OCI-M1 (cell line): ENCODE results near the gene CHAT.

Experiments
- DNase-seq: peaks from one replicate; lab custom pipeline; 2025; lab: John Stamatoyannopoulos, UW

Gene CHAT

DNA sequence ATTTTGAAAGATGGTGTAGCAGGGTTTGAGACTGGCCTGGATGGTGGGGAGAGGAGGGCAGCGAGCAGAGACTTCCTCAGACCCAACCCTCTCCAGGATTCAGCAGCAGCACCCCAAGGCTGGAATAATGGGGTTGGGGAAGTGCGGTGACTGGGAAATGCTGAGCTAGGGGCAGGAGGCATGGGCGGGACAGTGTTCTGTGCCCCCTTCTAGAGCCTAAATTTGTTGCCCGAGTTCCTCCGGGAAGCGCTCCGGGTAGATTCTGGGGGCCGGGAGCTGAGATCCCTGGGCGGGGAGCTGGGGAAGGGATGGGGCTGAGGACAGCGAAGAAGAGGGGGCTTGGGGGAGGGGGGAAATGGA is at the start of gene CHAT:
Gene CHAT, plus strand, starts transcription at position 156 of the 360 bp plus-strand sequence. Its CDS starts 153 bp downstream, at position 309.
- no peak for DNase-seq

DNA sequence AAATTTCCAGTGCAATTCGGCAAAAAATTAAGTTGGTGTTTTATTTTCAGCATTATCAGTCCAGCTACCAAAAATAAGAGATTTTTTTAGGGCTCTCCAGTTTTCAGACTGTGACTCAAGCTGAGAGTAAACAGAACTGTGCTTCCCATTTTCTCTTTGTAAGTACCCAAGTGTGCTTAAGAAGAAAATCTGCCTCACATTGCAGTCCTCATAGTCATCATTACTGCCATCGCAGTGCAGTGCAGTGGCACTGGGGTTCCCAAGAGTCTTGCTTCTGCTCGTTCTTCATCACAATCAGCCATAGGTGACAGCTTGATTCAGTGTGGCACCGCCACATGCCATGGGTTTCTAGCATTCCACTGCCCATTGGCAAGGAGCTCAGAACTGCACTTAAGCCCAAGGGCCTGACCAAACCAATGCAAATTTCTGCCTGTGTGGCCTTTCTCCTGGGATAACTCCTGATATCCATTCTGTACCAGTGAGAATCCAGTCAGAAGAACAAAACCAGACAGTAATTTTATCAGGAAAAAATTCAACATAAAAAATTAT is 49.3 kb upstream of the CHAT start:
- DNase-seq, result no peak

DNA sequence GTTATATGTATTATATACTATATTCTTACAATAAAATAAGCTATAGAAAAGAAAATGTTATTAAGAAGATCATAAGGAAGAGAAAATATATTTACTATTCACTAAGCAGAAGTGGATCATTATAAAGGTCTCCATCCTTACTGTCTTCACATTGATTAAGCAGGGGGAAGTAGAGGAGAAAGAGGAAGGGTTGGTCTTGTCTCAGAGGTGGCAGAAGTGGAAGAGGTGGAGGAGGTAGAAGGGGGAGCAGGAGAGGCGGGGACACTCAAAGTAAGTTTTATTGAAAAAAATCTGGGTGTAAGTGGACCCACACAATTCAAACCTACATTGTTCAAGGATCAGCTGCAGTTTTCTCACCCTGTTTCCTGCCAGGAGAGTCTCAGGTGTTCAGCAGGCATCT is 46.0 kb upstream of the CHAT start:
- no peak for DNase-seq

DNA sequence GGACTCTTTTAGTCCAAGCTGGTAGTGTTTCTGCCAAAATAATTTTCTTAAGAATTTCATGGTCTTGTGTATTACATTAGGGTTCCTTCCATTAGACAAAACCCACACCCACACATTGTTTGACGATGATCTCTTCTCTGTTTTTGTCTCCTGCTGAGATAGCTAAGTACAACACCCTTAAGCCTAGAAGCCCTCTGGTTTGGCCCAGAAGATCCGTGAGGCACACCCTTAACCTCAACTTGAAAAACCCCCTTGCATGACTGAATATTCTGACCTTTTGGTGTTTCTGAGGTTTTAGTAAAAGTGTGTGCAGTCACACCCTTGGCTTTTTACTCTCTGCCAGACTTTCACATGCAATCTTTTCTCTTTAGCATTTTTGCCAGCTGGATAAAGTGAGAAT is 45.6 kb upstream of the CHAT start:
- no peak for DNase-seq

DNA sequence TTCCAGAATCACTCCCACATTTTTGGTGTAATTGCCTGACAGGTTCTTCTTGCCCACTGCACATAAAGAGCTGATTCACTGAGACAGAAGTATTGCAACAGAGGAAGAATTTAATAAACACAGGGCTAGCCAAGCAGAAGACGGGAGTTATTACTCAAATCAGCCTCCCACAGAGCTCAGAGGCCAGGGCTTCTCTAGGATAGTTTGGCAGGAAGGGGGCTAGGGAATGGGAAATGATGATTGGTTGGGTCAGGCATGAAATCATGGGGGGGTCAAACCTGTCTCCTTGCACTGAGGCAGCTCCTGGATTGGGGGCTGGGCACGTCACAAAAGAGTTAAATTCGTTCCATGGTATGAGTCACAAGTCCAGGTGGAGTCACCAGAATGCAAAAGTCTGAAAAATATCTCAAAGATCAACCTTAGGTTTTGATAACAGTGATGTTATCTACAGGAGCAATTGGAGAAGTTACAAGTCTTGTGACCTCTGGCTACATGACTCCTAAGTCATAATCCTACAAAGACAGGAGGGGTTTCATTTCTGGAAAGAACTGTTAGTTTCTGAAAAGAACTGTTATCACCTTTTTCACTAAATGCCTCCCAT is 44.7 kb upstream of the CHAT start:
- DNase-seq, result no peak

DNA sequence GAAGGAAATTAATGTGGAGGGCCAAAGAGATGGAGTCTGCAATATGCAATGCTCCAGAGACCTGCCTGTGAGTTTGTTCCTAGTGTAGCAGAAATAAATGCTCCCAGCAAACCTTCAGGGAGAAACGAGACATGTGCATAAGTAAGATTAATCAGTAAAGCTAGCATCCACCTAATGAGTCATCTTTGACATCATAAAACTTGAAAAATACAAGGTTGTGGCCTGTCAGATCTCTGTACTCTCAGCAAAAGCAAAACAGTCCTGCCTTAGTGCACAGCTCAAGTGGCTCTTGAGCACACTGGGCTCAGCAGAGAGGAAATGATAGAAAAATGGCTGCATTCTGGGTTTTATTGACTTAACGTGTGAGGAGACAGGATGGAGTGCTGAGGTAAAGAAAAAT is 42.4 kb upstream of the CHAT start:
- no peak for DNase-seq

DNA sequence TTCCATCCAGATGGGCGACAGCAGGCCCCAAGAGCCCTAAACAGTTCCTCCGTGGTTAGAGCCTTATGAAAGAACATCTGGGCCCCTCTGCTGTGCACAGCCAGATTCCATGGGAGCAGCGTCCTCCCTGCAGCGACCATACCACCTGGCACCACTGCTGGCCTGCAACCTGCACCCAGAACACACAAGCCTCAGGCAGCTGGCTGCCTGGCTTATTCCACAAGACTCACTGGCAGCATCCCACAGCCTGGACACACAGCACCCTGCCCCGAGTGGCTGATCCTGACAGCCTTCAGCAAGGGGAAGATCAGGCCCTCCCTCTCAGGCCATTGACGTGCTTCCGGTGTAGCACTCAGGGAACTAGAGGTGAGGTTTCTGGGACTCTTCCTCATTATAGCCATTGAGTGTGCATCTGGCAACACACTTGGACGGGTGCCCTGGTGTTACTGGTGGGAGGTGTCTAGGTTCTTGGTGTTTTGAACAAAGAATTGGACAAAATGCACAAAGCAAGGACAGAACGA is 41.2 kb upstream of the CHAT start:
- DNase-seq, result no peak

DNA sequence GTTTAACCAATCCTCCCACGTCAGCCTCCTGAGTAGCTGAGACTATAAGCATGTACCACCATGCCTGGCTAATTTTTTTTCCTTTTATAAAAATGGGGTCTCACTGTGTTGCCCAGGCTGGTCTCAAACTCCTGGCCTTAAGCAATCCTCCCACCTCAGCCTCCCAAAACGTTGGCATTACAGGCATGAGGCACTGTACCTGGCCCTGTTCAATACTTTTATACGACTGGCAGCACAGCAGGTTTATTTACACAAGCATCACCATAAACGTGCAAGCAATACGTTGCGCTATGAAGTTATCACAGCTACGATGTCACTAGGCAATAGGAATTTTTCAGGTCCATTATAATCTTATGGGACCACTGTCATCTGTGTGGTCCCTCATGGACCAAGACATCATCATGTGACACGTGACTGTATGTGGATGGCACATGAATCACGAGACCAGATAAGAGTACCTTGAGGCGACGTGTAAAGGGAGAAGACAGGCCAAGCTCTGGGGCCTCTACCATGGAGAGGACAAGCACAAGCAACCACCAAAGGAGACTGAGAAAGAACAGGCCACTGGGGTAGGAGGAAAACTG is 38.3 kb upstream of the CHAT start:
- no peak for DNase-seq

DNA sequence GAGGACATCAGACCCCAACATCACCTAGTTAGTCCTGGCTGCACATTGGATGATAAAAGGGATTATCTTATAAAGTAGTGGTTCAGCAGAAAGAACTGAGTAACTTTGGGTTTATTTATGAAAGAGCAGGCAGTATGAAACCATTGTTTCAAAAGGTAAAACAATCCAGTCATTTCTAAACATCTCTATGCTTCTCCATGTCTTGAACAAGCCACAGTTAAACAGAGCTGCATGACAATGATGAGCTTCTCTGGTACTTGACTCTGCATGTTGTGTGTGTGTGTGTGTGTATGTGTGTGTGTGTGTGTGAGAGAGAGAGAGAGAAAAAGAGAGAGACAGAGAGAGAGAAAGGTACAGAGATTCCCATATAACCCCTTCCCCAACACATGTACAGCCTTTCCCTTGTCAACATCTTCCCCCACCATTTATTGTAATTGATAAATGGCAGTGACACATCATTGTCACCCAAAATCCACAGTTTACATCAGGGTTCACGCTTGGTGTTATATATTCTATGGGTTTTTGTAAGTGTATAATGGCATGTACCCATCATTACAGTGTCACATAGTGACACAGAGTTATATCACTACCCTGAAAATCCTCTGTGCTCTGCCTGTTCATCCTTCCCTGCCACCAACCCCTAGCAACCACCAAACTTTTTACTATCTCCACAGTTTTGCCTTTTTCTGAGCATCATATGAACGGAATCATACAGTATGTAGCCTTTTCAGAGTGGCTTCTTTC is 36.5 kb upstream of the CHAT start:
- no peak for DNase-seq

DNA sequence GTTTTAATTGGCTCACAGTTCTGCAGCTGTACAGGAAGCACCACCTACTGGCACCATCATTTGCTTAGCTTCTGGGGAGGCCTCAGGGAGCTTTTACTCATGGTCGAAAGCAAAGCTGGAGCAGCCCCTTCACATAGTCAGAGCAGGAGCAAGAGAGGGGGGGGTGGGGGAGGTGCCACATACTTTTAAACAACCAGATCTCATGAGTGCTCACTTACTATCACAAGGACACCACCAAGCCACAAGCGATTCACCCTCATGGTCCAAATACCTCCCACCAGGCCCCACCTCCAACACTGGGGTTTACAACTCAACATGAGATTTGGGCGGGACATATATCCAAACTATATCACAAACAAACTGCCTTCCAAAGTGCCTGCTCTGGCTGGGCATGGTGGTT is 35.4 kb upstream of the CHAT start:
- DNase-seq, result no peak

DNA sequence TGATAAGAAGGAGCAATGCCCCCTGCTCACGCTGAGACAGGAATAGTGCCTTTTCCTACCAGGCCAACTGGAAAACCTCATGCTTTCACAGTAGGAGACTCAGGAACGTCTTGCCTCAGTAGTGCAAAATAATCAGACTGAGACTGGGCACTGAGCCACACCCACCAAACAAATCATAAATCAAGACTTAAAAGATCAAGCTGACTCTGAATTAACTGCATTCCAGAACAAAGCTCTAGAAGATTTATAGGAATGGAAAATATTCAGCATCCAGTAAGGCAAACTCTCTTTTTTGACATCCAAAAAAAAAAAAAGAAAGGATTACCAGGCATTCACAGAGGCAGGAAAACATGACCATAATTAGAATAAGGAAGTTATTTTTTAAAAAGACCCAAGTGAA is 34.2 kb upstream of the CHAT start:
- DNase-seq, result no peak

DNA sequence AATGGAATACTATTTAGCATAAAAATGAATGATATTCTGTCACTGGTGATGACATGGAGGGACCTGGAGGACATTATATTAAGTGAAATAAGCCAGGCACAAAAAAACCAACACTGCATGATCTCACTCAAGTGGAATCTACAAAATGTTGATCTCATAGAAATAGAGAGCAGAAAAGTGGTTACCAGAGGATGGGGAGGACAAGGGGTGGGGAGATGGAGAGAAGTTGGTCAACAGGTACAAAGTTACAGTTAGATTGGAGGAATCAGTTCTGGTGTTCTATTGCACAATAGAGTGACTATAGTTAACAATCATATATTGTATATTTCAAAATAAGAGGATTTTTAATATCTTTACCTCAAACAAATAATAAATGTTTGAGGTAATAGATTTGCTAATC is 28.4 kb upstream of the CHAT start:
- no peak for DNase-seq

DNA sequence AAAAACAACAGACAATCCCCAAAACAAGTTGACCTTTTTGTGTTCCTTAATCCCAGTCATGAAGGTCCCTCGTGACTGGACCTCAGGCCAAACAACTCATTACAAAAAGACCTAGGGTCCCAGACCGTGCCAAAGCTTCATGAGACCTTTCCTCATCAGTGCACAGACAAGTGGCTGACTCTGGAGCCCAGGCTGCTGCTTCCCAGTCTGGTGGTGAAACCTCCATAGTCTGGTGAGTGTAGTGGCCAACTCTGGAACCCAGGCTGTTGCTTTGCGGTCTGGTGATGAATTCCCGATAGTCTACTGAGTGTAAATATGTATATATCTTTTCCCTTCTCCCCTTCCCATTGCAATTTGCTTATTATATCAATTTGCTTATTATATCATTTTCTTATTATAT is 25.9 kb upstream of the CHAT start:
- DNase-seq, result no peak

DNA sequence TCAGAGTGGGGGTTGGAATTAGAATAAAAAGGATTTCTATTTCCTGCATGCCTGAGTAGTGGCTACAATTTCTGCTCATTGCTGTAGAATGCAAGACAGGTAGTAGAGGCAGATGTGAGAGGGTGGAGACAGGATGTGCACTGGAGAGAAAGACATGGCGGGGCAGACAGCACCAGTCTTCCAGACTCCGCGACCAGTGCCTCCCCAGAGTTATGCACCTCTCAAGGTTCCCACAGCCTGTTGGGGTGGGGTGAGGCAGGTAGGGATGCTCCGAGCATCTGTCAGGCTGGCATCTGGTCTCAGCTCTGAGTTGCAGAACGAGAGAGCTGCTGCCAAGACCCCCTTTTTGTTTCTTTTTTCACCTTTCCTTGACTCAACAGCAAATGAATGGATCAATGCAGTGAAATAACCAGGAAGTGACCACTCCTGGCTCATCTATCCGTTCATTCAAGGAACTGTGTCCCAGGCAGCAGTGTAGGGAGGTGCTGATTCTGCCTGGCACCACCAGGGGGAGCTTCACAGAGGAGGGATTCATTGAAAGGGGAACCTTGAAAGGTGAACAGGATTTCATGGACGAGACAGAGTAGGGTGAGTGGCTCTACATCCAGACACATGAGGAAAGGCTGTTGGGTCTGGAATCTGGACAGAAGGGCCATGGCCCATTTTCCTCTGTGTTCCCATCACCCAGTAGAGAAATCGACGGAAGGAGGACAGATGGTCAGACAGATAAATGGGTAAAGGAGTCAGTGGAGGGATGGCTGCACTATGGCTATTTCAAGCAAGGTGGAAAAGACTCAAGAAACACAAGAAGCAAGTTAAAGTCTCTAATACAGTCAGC is 20.9 kb upstream of the CHAT start:
- DNase-seq, result peak; percentile 85

DNA sequence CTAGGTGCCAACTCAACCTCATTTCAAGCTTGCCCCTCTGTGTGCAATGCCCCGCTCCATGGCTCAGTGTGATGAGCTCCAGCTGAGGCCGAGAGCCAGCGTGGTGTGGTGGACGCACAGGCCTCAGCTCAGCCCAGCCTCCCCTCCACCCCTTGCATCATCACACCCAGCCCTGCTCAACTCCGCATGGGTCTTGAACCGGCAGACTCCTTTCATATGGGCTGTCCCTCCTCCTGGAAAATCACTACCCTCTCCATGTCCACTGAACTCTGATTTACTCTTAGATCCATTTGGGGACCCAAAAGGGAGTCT is 20.3 kb upstream of the CHAT start:
- DNase-seq, result no peak

DNA sequence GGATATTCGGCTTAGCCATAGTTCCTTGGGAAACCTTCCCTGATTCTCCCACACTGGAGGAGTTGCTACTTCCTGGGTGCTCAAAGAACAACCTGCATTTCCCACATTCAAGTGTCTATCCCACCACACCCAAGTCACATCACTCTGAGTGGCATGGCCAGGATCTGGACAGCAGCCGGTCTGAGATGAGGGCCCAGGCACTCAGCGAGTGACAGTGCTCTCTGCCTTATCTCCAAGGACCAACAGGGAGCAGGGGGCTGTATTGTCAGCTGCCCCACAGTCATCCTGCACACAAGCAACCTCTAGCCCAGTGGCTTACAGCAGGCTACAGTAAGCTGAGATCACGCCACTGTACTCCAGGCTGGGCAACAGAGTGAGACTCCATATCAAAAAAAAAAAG is 19.8 kb upstream of the CHAT start:
- DNase-seq, result no peak

DNA sequence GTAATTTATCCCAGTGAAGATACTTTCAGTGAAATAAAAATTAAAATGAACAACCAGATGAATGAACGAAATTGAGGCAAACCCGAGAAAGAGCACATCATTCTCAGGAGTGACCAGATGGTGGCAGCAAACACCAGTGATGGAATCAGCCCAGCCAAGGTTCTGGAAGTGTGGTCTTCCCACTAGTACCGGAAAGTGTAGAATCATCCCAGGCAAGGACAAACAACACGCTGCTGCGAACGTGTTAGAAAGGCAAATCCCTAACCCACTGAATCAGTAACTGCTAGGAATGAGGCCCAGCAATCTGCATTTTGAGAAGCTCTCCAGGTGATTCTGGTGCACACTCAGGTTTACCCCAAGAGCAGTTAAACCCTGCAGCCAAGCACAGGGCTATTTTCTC is 19.2 kb upstream of the CHAT start:
- peak; percentile 71 for DNase-seq

DNA sequence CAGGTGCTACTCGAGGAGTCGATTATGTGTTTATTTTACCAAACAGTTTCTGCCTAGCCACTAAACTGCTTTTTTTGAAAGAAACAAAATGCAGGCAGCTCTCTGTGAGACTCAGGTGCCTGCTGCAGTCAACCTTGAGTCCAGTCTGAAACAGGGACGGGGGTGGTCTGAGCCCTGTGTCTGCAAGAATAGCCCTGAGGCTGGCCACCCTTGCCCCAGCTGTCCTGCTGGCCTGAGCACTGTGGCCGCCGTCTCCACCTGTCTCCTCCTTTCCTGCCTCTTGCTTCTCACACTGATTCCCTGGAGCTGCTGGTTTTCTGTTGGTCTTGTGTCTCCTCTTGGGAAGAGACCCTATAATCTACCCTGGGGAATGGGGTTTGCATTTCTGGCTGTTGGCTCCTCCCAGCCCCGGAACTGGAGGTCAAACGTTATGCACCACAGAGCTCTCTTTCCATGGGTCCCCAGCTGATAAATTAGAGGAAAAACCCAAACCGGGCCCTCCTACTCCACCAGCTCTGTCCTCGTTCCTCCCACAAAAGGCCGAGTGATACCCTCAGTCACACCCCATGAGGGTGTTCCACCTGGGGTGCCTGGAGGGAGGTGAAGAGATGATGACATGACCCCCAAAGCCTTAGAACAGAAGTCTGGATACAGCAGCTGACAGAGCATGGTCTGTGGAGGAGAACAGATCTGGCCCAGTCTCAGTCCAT is 18.7 kb upstream of the CHAT start:
- DNase-seq, result no peak

DNA sequence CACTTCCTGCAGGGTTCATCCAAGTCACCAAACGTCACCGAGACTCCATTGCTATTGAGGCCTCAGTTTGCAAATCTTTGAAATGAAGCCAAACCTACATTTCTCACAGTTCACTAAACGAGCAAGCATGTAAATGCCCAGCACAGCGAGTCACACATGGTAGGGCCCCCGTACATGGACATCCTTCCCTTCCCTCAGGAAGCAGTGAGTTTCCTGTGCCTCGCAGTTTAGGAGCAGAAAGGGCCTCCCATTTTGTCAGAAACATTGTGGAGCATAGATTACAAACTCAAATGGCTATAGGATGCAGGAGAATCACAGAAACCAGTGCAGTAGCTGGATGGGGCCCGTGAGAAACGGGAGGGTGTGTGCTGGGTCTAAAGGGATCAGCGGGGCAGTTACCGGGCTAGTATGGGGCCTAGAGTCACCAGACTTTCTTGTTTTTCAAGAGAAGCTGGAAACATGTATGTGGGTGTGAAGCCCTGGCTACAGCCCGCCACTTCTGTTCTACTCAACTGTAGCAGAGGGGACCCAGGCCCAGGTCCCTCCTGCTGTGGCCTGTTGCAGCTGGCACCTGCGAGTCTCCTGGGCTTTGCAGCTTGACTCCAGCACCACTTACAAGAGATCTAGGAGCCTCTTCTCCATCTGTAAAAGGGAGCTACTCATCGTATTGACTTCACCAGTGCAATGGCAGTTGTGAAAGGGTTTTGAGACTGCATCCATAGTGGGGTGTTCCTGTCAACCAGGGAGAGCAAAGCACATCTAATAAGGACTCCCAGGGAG is 17.9 kb upstream of the CHAT start:
- no peak for DNase-seq

DNA sequence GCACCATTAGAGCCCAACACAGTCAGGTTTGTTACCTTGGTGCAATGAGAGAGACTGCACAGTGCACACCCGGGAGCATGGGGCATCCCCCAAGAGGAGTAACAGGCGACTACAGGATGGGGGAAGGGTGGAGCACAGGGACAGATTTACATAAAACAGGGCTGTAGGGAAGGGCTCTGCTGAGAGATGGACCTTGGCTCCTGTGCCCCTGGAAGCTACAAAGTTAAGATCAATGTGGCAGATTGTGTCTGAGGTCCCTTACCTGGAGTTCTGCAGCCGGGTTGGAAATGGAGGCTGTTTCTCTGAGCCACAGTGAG is 17.4 kb upstream of the CHAT start:
- DNase-seq, result no peak

DNA sequence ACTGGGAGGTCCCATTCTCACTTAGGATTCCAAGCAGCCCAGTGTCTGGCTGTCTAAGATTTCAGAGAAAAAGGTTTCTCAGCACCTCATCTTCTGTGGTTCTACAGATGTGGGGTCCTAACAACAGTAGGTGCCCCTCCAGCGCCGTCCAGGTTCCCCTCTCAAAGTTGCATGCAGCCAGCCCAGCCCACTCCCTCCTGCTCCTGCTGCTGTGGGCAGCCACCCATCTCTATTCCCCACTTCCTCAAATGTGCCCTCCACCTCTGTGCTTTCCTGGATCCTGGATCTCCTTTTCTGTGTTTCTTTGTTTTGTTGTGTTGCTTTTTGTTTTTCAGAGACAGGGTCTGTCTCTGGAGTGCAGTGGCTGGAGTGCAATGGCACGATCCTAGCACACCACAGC is 17.0 kb upstream of the CHAT start:
- no peak for DNase-seq
